NCI-H1694 treated with DMSO at 0.1 percent for 48 hours (cell line): Measurements from ENCODE around the gene CTBP2.
"Not testable (repeated sequence)": the region's sequence is repeated elsewhere in the genome, so short reads cannot be mapped to it uniquely, and the experiment has no call there.

Experiments used
- DNase-seq: peaks from one replicate; lab custom pipeline; 2025; lab: John Stamatoyannopoulos, UW

The CTBP2 gene

DNA sequence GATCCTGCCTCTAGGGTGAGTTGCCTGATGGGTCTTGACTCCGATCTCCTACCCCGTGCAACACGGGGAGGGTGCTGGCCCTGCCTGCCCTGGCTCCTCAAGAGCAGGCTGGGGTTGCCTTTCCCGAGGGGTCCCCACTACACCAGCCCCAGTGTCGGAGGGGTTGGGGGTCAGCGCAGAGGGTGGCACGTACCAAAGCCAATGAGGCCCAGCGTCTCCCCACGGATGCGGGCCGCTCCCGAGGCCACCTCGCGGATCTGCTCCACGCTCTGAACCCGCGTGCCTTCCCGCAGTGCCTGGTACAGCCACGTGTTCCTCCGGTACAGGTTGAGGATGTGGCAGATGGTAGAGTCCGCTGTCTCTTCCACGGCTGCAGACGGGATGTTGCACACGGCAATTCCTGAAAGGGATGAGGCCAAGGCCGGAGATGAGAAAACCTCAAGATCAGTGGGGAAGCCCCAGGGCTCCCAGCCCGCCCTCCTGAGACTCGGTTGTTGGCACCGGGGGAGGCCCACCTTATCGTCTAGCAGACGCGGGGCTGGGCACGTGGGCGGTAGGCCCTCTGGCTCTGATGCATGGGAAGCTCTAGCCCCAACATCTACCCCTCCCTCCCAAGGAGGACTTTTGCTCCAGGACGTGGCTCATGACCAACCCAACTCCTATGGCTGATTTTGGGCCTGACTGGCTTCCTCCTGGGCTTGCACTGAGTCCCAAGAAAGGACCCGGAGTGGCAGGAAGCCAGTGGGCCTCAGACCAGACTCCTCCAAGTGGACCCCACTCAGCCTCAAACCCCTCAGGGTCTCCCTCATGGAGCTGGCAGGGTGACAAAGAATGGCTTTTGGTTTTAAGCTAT is 162.4 kb downstream of the CTBP2 start:
- no peak for DNase-seq

DNA sequence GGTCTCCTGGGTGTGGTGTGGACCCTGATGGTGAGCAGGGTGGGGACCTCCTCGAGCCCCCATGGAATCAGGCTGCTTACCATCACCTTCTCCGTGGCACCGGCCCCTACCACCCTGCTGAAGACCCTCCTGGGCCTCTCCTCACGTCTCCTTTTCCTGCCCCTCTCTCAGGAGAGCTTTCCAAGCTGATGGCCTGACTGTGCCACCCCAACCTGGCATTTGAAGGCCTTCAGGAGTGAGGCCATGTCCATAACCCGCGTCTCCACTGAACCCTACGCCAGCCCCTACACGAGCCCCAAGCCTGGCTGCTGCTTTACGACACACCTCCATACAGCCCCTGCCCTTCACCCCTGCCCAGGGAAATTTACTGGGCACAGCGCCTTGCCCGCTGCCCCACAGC is 163.1 kb downstream of the CTBP2 start:
- DNase-seq: no peak

DNA sequence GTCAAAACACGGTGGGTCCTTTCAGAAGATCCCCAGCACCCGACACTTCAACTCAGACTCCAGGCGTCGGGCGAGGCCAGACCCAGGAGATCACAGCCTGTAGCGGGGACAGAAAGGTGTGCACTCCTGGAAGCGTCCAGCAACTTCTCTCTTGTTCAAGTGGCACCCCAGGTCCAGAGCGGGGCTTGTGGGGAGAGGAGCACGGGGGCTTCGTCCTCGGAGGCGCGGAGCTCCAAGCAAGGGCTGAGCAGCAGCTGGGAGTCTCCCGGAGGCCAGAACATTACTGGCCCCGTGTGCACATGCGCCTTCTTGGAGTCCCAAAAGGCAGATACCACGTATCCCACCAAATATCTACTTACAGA is 163.5 kb downstream of the CTBP2 start:
- no peak for DNase-seq

DNA sequence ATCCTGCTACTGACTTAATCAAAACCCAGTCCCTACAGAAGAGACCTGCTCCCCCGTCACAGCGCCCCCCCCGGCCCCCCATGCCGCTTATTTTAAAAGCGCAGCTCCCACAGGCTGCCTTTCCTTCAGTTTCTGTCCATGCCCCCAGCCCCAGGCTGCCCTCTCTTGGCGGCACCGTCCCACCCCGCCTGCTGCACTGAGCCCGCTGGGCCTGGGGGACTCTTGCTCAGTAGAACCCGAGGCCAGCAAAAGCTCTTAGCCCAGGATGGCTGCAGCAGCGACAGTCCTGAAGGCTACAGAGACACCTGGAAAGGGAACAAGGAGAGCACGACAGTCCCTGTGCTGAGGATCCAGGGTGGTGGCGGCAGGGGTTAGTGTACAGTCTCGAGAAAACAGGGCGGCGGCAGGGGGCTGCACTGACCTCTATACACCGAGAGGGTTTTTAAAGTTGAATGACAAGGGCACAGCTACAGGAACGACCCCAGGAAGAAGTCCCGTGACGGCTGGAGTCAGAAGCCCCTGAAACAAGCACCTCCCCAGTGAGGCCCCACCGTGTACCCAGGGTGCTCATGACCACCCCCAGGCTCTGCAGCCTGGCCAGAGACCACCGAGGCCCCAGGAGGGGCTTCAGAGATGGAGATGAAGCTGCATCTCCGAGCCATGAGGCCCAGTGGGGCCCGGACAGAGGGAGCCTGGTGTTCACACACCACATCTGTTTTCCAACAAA is 164.1 kb downstream of the CTBP2 start:
- DNase-seq: no peak

DNA sequence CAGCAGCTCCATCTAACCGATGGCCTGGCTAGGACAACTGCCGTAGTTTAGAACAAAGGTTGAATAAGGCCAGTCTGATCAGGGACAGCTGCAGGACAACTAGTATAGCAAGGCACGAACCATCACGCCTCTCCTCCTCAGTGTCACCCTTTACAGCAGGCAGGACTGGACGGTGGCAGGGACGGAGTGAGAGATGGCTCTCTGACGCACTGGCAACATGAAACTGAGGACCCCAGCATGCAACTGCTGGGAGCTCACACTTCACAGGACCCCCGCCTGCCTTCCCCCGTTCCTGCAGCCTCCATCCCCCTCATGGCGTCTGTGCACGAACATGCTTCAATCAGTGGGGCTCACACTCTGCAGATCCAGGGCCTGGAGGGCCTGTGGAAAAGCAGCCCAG is 164.8 kb downstream of the CTBP2 start:
- DNase-seq: no peak

DNA sequence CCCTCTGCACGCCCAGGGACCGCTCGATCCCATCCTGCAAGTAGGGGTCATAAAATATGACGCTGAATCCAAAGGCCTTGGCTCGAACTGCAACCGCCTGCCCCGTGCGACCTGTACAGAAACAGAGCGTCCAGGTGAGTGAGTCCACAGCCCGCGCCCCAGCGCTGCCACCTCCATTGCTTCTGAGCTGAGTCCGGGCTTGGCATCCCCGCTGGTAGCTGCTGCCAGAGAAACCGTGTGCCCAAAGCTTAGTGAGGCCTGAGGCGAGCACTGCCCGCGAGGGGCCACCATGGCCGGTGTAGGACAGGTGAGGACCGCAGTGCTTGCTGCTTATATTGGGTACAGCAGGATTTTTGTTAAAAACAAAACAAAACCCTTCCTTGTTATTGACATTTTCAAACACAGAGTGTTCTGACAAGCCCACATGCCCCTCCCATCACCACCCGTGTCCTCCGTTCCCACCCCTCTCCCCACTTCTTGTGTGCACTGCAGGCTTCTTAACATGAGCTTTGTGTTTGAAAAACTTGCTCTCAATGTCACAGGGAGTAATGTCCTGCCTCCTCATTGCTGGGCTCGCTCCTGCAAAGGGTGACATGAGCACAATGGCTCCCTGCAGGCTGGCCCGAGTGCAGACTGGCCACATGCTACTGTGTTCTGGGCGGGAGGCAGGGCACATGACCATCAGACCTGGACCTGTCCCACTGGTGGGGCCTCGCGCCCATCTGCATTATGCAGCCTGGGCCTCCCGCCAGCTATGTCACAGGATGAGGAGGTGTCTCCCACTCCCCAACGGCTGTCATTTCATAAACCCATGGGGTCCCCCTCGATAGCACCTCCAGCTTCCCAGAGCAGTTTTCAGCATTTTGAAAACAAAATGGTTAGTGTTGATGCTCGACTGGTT is 165.5 kb downstream of the CTBP2 start:
- DNase-seq: no peak

DNA sequence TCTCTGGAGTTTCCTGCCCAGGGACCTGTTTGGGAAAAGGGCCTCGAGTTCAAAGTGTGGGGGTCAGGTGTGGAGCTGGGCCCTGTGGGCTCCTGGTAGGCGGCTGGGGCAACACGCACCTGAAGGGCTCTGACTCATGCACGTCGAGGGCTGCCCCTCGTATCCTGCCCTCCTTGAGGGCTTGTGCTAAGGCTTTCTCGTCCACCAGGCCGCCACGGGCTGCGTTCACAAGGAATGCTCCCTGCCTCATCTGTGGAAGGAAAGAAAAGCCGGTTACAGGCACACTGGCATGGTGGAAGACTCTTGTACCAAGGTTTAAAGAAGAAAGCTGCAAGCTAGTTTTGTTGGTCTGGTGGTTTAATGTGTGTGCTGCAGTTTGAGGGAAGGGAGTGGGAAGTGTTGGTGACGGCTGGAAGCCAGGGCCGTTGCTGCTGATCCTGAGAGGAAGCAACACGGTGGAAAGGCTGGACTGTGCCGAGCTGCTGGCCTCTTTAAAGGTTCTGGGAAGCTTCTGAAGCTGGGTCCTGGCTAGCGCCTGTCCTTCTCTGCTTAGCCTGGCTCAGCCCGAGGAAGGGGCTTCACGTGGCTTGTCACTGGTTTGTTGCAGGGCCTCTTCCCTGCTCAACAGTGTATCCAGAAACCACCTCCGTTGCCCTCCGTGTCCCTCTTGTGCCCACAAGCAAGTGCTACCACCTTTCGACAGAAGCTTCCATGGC is 166.5 kb downstream of the CTBP2 start:
- DNase-seq: no peak

DNA sequence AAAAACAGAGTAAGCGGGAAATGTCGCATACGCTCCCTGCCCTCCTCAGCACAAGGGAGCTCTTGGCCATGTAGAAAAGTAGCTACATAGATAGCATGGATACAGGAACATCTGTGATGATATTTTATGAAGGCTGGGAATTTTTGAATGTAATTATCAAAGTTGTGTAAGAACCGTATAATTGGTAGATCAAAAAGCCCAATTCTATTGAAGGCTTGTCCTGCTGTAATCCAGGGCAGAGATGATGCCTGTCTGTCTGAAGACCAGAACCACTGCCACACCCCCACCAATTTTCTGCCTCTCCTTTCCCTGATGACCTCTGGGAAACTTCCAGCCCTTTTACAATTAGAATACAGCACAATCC is 167.0 kb downstream of the CTBP2 start:
- DNase-seq: no peak

DNA sequence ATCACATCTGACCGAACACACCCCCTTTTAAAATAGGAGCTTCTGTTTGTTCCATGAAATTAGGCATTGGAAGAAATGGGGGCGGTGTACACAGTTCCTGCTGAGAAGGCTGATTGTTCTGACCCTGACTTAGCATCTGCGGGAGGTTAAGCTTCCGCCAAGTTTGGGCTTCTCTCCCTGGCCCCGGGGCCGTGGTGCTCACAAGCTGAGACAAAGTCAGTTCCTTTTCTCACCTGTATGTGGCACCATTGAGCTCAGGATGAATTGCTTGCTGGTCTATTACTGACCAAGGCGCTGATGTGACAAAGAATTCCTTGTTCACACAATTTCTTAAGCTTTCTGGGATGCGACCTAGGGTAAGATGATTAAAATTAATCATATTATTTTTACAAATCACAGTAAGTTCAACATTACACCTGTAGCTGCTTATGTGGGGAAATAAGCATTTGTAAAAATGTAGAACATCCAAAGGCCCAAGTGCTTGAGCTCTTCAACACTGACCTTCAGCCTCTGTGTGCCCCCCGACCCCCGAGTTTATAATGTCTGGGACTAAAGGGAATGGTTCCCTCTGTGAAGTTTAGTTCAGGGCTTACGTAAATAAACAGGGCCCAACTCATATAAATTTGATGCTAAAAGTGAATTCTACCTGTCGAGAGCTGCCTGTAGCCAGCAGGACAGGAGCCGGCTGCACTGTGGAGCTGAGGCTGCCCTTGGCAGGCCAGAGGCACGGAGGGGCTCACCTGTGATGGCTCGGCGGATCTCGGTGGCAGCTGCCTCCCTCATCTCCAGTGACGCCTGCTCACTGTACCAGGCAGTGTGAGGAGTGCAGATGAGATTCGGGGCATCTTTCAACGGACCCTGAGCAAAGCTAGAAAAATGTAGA is 167.7 kb downstream of the CTBP2 start:
- DNase-seq: no peak

DNA sequence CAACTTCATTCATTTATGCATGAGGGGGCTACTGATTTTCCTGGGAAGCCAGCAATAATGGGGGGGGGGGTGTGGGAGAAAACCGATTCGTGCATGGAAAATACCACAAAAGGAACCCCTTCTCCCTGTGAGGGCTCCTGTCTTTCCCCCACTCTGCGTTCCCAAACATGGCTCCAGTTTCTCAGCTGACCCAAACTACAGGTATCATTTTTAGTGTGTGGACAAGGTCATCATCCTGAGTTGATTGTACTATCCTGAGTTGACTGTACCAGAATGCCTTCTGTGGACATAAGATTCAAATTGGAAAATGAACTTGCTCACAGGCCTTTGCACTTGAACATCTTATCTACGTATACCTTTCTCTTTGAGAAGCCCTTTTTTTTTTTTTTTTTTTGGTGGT is 168.5 kb downstream of the CTBP2 start:
- no peak for DNase-seq

DNA sequence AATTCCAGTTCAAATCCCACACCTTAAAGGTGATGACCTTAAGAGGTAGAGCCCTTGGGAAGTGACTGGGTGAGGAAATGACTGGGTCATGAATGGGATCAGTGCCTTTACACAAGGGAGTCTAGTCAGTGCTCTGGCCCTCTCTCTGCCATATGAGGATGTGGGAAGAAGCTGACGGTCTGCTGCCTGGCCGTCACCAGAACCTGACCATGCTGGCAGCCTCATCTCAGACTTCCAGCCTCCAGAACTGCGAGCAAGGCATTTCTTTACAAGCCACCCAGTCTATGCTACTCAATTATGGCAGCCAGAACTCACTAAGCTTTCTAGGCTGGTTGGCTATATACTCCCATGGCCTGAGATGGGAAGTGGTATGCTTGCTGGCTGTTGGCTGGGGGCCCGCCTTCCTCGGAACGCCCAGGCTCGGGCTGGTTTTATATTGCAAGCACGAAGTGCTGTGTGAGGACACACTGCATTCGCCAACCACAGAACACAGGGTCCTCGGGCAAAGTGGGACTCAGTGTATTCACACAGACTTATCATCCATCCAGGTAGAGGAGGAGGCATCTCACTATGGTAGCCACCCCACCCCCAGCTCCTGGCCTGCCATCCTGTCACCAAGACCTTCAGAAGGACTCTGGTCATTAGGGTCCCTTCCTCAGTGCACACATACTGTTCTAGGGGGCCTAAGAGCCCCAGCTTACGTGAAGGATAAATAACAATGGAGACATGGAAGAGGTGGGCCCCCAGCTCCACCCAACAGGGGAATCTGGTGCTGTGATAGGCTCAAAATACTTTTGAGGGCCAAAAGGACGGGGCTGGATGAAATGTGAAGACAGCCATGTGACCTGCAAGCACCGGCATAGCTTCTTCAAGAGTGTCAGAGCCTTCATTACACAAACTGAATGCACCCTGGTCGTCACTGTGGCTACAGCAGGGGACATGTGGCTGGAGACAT is 169.4 kb downstream of the CTBP2 start:
- no peak for DNase-seq

DNA sequence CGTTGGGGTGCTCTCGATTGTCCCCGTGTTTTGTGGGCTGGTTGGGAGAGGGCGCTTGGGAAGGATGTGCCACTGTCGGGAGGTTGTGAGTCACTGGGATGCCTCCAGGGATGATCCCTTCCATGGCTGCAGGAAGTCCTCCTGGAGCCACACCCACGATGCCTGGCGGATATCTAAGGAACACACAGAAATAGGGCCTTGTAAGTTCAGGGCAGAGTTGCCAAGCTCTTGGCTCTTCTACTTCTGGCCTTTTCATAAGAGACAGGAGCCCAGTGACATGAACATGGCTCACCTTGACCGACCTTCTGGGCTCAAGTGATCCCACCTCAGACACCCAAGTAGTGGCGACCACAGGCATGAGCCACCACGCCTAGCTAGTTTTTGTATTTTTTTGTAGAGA is 170.8 kb downstream of the CTBP2 start:
- DNase-seq: no peak

DNA sequence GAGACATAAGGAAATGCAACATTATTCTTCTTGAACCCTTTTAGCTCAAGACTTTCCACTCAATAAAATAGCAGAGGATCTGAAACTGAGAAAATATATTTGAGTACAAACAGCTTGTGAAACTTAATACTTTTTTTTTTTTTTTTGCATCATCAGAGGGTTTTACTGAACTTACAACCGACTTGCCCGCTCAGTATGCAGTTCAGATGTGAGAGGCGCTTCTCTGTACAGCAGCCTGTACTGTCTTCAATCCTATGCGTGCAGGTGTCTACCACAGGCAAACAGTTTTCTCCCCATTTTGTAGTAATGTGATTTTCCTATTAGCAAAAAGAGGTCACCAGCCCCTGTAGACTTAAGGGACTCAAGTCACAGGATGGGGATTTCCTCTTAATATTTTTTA is 171.6 kb downstream of the CTBP2 start:
- DNase-seq: not testable (repeated sequence)

DNA sequence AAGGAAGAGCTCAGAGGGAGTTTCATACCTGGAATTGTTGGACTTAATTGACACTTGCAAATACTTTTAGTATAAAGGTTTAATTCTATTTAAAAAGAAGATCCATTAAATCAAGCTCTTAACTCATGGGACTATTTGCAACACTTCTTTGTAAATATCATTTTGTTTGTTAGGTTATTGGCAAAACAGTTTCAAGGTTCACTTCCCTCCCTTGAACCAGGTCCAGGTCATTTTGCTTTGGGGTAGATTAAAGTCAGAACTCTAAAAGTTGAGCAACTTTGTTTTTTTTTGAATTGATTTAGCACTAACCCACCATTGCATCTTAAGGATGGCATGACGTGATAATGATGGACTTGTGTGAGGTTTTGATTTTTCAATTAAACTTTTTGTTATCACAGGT is 172.6 kb downstream of the CTBP2 start:
- no peak for DNase-seq

DNA sequence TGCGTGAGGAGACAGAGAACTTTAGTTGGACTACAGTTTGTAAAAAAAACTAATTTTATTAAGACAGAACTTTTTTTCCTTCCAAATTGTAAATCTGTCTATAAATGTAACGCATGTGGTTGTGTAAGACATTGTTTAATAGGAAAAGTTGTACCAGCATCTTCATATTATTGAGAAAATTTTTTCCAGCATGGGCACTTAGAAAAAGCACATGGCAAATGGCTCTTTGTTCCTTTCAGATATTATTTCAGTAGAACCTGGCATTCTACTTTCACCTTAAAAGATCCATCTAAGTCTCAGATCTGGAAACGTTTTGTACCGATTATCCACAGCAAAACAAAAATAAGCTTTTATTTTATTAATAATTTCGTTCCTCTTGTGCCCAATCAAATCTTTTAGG is 175.2 kb downstream of the CTBP2 start:
- DNase-seq: no peak

DNA sequence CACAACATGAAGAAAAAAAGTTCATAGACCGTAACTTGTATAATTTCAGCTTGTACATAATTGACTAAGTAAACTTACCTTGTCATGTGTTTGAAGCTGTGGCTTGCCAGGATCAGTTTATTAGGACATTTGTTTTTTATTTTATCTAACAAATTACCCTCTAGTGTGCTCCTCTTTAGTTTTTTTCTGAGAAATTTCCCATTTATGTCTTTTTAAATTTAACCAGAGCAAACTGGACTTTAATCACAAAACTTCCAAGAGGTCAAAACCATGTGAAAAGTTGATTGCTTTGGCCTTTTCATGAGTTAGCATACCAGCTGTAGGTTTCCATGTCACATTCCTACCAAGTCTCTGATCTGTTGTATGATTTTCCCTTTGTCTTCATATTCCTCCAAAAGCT is 176.0 kb downstream of the CTBP2 start:
- no peak for DNase-seq

DNA sequence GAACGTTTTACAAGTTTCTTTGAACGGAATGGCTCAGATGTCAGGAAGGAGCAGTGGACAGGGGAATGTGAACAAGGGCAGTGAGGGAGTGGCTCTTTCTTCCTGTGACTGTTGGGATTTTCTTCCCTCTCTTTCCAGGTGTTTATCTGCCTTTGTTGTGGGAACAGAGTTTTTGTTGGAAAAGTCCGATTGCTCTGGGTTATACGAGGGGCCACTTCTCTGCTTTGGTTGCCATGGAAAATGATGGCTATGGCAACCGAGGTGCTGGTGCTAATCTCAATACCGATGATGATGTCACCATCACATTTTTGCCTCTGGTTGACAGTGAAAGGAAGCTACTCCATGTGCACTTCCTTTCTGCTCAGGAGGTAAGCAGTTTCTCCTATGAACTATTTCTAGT is 177.0 kb downstream of the CTBP2 start:
- DNase-seq: no peak

DNA sequence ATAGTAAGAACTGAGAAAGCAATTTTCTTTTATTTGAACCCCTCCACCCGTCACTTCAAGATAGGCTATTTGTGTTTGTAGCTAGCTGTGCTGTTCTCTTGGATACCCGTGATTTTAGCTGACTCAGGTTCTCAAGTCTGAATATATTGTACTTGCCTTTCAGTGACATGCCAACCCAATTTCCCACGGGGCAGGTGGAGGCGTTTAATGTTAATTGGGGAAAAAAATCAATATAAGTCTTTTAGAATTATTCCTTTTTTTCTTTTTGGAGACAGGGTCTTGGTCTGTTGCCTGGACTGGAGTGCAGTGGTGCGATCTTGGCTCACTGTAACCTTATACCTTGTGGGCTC is 182.0 kb downstream of the CTBP2 start:
- no peak for DNase-seq

DNA sequence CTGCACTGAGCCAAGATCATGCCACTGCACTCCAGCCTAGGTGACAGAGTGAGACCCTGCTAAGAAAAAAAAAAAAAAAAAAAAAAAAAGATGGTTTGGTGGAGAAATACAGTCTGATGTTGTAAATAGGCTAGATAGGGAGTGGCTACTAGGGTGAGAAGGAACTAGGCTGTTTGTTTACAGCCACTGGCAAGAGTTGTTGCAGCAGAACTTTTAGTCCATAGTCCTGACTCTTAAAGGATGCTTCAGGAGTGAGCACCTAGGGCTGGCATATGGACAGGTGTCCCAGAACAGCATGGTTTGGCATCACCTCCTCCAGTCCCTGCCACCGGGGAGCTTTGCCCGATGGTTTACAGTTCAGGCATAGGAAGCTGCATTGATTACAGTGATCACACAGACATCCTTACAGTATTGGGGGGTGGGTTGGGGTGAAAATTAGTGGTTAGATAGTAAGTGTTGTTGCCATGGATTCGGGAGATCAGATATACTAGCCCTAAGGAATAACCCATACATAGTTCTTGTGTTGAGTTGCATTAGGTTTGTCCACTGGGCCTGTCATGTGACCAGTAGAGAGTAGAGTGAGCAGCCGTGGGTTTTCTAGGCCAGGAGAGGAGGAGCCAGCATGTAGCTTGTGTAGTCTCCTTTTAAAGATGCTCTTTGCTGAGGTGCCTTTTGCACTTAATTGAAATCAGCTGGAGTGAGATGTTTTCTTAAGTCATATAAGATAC is 182.6 kb downstream of the CTBP2 start:
- no peak for DNase-seq
